Mesodermal cell (in vitro differentiated cells): Measurements from ENCODE around the gene SH3BGRL2.
"Not testable (repeated sequence)": the region's sequence is repeated elsewhere in the genome, so short reads cannot be mapped to it uniquely, and the experiment has no call there.

Source experiments
- H3K27ac ChIP-seq: 2 replicates; pipeline ENCODE4 v1.7.0; 2013; ENCODE audit warnings: mild to moderate bottlenecking, low read depth, low read length, moderate library complexity; ENCODE audit not compliant: severe bottlenecking
- H3K36me3 ChIP-seq: 2 replicates; pipeline ENCODE4 v1.7.1; 2013; ENCODE audit warnings: mild to moderate bottlenecking, low read length, moderate library complexity; ENCODE audit not compliant: control insufficient read depth, insufficient read depth
- H3K4me1 ChIP-seq: one replicate; pipeline ENCODE4 v1.7.1; 2013; ENCODE audit warnings: mild to moderate bottlenecking, low read length; ENCODE audit not compliant: insufficient read depth, control insufficient read depth, poor library complexity, severe bottlenecking
- H3K4me3 ChIP-seq: 2 replicates; pipeline ENCODE4 v1.7.0; 2013; ENCODE audit warnings: low read length, control low read depth, mild to moderate bottlenecking; ENCODE audit not compliant: insufficient read depth, poor library complexity, severe bottlenecking; ENCODE audit errors: extremely low read depth
- H3K9me3 ChIP-seq: 2 replicates; pipeline ENCODE4 v1.7.1; 2013; ENCODE audit warnings: mild to moderate bottlenecking, low read length, moderate library complexity; ENCODE audit not compliant: control insufficient read depth
- WGBS, 2 experiments: methylation state at CpG; one replicate each; pipeline ENCODE4 v1.1.5; 2013; ENCODE audit warnings: missing lambda C conversion rate in 2 of 2; ENCODE audit not compliant: insufficient coverage in 2 of 2; 5-methylcytosine and 5-hydroxymethylcytosine counted together

SH3BGRL2 gene

DNA sequence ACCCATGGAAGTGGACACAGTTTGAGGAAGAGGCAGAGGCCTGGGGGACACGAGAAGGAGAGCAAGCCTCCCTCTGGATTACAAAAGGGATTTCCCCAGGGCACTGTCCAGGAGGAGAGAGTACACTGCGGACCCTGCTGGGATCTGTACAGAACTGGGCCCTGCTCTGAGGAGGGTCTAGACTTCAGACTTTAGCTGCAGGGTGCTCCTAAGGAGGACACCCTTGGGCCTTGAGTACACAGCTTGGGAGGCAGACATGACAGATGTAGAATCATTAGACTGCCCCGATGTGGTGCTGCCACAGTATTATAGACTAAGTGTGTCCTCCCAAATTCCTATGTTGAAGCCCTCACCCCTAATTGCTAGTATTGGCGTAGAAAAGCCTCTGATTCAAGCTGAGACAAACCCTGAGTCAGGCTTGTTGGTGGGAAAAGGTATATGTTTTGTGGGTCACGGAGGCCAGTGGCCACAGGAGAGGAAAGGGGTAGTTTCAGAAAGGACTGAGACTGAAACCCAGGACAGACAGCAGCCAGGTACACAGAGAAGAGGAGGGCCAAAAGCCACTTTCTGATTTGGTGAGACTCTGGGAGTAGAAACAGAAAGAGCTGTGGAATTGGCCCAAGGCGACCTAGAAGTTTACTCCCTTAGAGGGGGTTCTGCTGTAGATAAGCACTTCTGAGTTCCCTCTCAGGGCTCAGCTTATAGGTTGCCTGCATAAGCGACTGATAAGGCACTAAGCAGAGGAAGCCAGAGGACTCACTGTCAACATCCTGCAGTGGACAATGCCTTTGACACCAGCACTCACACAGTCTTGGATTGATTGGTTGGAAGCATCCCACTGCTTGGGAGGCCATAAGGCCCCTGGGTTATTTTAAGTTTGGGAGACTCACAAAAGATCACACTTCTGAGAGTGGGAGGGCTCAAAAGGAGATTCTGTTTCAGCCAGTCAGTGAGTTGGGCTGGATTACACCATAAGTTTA is 16.5 kb upstream of the SH3BGRL2 start:
- H3K9me3 ChIP-seq = no peaks in the 10 kb centered on the region
- 91 to 92% methylated on average over 5 to 6 of the region's 7 CpGs for WGBS, 2 experiments
- no peak overlapping the region for H3K4me3 ChIP-seq
- no peaks in the 10 kb centered on the region for H3K36me3 ChIP-seq
- no peak overlapping the region for H3K27ac ChIP-seq
- no peaks in the 10 kb centered on the region for H3K4me1 ChIP-seq

GRCh38 chr6:79617518-79617941 is 13.6 kb upstream of the SH3BGRL2 start:
- 83% methylated on average over 1 of the region's 1 CpG; no CpG with 5 or more reads in 1 of the 2 experiments for WGBS, 2 experiments
- Histone ChIP-seq H3K4me1 (no peaks in the 10 kb centered on the region), H3K27ac (no peak overlapping the region), H3K9me3 (no peaks in the 10 kb centered on the region), H3K4me3 (no peak overlapping the region), H3K36me3 (no peaks in the 10 kb centered on the region)

DNA sequence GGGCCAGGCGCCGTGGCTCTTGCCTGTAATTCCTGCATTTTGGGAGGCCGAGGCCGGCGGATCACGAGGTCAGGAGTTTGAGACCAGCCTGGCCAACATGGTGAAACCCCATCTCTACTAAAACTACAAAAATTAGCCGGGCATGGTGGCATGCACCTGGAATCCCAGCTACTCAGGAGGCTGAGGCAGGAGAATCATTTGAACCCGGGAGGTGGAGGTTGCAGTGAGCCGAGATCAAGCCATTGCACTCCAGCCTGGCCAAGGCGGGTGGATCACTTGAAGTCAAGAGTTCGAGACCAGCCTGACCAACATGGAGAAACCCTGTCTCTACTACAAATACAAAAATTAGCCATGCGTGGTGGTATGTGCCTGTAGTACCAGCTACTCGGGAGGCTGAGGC is 12.7 kb upstream of the SH3BGRL2 start:
- WGBS, 2 experiments = 81 to 93% methylated on average over 8 to 11 of the region's 13 CpGs
- H3K4me3 ChIP-seq, H3K4me1 ChIP-seq, H3K9me3 ChIP-seq, H3K27ac ChIP-seq, H3K36me3 ChIP-seq: not testable (repeated sequence)

DNA sequence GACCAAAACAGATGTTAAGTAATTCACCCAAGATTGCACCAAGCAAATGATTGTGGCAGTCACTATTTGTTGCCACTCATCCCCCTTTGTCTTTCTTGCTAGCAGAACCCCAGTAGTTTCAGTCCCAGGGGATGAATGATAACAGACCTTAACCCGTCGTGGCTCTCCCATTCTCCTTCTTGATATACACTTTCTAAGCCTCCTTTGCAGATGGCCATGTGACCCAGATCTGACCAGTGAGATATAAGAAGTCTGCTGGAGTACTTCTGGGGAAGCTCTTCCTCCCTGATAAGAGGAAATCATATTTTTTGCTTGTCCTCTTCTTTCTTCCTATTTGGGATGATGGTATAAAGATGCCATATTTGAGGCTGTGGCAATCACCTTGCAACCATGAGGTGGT is 9.6 kb upstream of the SH3BGRL2 start:
- Histone ChIP-seq H3K4me3 (no peak overlapping the region), H3K27ac (no peak overlapping the region), H3K4me1 (no peaks in the 10 kb centered on the region), H3K36me3 (no peaks in the 10 kb centered on the region), H3K9me3 (no peaks in the 10 kb centered on the region)
- WGBS, 2 experiments = no CpG with 5 or more reads among the region's 2 CpGs

- Histone ChIP-seq H3K27ac (no peak overlapping the region), H3K9me3 (no peaks in the 10 kb centered on the region), H3K4me3 (no peak overlapping the region), H3K4me1 (no peaks in the 10 kb centered on the region), H3K36me3 (no peaks in the 10 kb centered on the region)
- 92 to 100% methylated on average over 1 of the region's 1 CpG for WGBS, 2 experiments
These were observed 8.8 kb upstream of the SH3BGRL2 start for GRCh38 chr6:79622364-79622763.

- whole genome bisulfite sequencing, 2 experiments = 88 to 92% methylated on average over 2 to 4 of the region's 5 CpGs
- Histone ChIP-seq H3K27ac (no peak overlapping the region), H3K36me3 (no peaks in the 10 kb centered on the region), H3K4me1 (no peaks in the 10 kb centered on the region), H3K4me3 (no peak overlapping the region), H3K9me3 (no peaks in the 10 kb centered on the region)
These were observed 8.0 kb upstream of the SH3BGRL2 start for GRCh38 chr6:79623106-79623505.

GRCh38 chr6:79625746-79626145 is 5.4 kb upstream of the SH3BGRL2 start:
- H3K4me3 ChIP-seq = no peak overlapping the region
- no peaks in the 10 kb centered on the region for H3K36me3 ChIP-seq
- H3K4me1 ChIP-seq = no peaks in the 10 kb centered on the region
- H3K27ac ChIP-seq = no peak overlapping the region
- no peaks in the 10 kb centered on the region for H3K9me3 ChIP-seq

GRCh38 chr6:79626811-79627210 is 4.3 kb upstream of the SH3BGRL2 start:
- H3K4me3 ChIP-seq = no peak overlapping the region

GRCh38 chr6:79627422-79627821 is 3.7 kb upstream of the SH3BGRL2 start:
- Histone ChIP-seq H3K9me3 (no peaks in the 10 kb centered on the region), H3K27ac (no peak overlapping the region), H3K4me3 (no peak overlapping the region), H3K4me1 (no peaks in the 10 kb centered on the region), H3K36me3 (no peaks in the 10 kb centered on the region)

More at GRCh38 chr6:79626811-79627210, 4.3 kb upstream of the SH3BGRL2 start:
- Histone ChIP-seq H3K36me3 (no peaks in the 10 kb centered on the region), H3K4me1 (no peaks in the 10 kb centered on the region), H3K9me3 (no peaks in the 10 kb centered on the region), H3K27ac (no peak overlapping the region)
- WGBS, 2 experiments = 92 to 97% methylated on average over 3 of the region's 3 CpGs

DNA sequence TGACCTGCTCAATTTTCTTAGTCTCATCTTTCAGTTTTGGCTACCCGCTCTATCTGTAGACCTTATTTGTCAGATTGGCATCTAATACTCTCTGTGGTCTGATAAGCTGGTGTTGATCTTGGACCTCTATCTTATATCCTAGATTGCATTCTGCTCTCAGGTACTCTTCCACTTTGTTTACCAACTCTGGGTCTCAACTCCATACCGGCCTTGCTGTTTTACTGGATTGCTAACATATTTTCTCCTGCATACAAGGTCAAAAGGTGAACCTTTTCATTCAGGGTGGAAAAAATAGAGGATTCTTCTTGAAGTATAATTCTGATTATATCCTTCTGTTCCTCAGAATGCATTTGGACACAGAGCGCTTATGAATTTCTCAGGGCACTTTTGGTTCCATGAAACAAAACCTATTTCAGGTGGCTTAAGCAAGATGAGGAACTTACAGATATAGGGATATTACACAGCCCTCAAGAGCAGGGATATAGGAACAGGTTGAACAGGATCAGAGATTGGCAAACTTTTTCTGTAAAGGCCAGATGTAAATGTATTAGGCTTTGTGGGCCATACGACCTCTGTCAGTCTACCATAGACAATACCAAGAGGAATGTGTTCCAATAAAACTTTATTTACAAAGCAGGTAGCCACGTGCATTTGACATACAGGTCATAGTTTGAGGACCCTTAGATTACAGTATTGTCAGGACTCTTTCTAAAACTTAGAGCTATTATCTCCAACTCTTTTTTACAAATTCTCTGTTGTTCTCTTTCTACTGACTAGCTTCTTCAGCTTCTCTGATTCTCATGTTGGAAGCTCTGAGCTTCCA is 2.5 kb upstream of the SH3BGRL2 start:
- H3K27ac ChIP-seq = no peak overlapping the region
- no peak overlapping the region for H3K4me3 ChIP-seq
- 80 to 81% methylated on average over 1 to 2 of the region's 5 CpGs for WGBS, 2 experiments
- no peaks in the 10 kb centered on the region for H3K36me3 ChIP-seq
- no peaks in the 10 kb centered on the region for H3K4me1 ChIP-seq
- H3K9me3 ChIP-seq = no peaks in the 10 kb centered on the region
